ENCODE data around the gene NDUFB10. TPM values are rescaled to one million over a fixed set of nuclear protein-coding genes. Genes with fewer than 3 reads are reported as not detected.

NDUFB10 gene
- total RNA-seq, 1 donor from 2014 or later, result 126 TPM

DNA sequence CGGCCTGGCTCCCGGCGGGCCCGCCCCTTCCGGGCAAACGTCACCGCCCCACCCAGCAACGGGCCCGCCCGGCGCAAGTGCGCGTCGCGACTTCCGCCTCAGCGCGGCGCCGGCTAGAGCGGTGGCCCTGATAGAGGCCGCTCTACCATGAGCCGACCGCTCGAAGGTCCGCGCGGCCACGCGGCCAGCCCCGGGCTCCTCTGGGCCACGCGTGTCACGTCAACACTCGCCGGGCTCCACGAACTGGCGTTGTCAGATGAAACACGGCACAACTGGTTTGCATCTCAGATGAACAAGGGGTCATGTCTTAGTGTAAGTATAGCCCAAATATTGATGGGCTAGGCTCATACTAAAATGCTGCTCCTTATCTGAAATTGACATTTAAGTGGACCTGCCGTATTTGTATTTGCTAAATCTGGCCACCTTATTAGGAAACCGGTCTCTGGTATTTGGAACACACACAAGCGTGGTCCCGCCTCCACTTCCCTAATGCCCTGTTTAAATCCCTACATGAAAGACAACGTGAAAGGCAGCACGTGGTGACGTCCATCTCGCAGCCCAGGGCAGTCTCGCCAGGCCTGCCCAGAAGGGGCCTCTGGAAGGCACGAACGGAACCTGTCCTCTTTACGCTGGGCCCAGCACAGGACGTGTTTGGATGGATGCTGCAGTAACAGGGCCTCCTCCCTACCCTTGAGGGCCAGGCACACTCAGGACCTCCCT, 50.6 kb downstream of the NDUFB10 start, which contains the start of gene ZNF598:
Gene ZNF598 (minus strand): TSS at position 31 of the 720 bp plus-strand sequence.
- peak within 1 kb of the TSS; percentile 91 for H3K27ac Mint-ChIP-seq (ENCODE audit: unreplicated experiment)
- H3K27me3 Mint-ChIP-seq (ENCODE audit: unreplicated experiment), result no peaks in the 10 kb centered on the region
- no peaks in the 10 kb centered on the region for H3K9me3 Mint-ChIP-seq (ENCODE audit: unreplicated experiment)
- peak within 1 kb of the TSS; percentile 88 for H3K4me3 Mint-ChIP-seq (ENCODE audit: unreplicated experiment)
- H3K4me1 Mint-ChIP-seq (ENCODE audit: unreplicated experiment), result peaks cover 34% of the 10 kb centered on the region
- H3K36me3 Mint-ChIP-seq (ENCODE audit: unreplicated experiment), result no peaks in the 10 kb centered on the region
- DNase-seq (ENCODE audit: extremely low spot score, unreplicated experiment), result peak; percentile 92
- TF ChIP-seq, protein P1, sequence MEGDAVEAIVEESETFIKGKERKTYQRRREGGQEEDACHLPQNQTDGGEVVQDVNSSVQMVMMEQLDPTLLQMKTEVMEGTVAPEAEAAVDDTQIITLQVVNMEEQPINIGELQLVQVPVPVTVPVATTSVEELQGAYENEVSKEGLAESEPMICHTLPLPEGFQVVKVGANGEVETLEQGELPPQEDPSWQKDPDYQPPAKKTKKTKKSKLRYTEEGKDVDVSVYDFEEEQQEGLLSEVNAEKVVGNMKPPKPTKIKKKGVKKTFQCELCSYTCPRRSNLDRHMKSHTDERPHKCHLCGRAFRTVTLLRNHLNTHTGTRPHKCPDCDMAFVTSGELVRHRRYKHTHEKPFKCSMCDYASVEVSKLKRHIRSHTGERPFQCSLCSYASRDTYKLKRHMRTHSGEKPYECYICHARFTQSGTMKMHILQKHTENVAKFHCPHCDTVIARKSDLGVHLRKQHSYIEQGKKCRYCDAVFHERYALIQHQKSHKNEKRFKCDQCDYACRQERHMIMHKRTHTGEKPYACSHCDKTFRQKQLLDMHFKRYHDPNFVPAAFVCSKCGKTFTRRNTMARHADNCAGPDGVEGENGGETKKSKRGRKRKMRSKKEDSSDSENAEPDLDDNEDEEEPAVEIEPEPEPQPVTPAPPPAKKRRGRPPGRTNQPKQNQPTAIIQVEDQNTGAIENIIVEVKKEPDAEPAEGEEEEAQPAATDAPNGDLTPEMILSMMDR (IDR thresholded peaks at IDR 0.05), result peak; percentile 11

Other genes with a start within 250 kb of the NDUFB10 start
- 45.8 and 48.8 TPM in 2 replicates for gene NME3, start 188.0 kb upstream of the NDUFB10 start, total RNA-seq
- gene EME2, start 186.7 kb upstream of the NDUFB10 start, total RNA-seq, result 21.5 and 22.4 TPM in 2 replicates
- 70.9 and 73.9 TPM in 2 replicates for gene MRPS34, start 186.4 kb upstream of the NDUFB10 start, total RNA-seq
- 52.8 and 53.4 TPM in 2 replicates for gene SPSB3, start 177.0 kb upstream of the NDUFB10 start, total RNA-seq
- gene NUBP2, start 176.6 kb upstream of the NDUFB10 start, total RNA-seq, result 55.5 and 56.3 TPM in 2 replicates
- 0.34 and 0.43 TPM in 2 replicates for gene IGFALS, start 165.8 kb upstream of the NDUFB10 start, total RNA-seq
- 55.0 and 57.0 TPM in 2 replicates for gene HAGH, start 132.7 kb upstream of the NDUFB10 start, total RNA-seq
- 25.9 and 29.5 TPM in 2 replicates for gene FAHD1, start 132.3 kb upstream of the NDUFB10 start, total RNA-seq
- gene MEIOB, start 87.4 kb upstream of the NDUFB10 start, total RNA-seq, result 0.63 and 1.2 TPM in 2 replicates
- not detected in 2 replicates for gene HS3ST6, start 41.1 kb upstream of the NDUFB10 start, total RNA-seq
- gene MSRB1, start 16.3 kb upstream of the NDUFB10 start, total RNA-seq, result 17.1 and 21.0 TPM in 2 replicates
- gene RPL3L, start 4.8 kb upstream of the NDUFB10 start, total RNA-seq, result 1.2 TPM in 1 of 2 replicates, not detected in the other
- gene RPS2, start 5.3 kb downstream of the NDUFB10 start, total RNA-seq, result 2,261 and 2,286 TPM in 2 replicates
- 0.46 TPM in 1 of 2 replicates, not detected in the other for gene RNF151, start 7.3 kb downstream of the NDUFB10 start, total RNA-seq
- 29.9 and 32.0 TPM in 2 replicates for gene TBL3, start 12.5 kb downstream of the NDUFB10 start, total RNA-seq
- gene NOXO1, start 21.9 kb downstream of the NDUFB10 start, total RNA-seq, result 0.54 and 0.91 TPM in 2 replicates
- 21.2 and 24.7 TPM in 2 replicates for gene GFER, start 24.7 kb downstream of the NDUFB10 start, total RNA-seq
- gene SYNGR3, start 30.4 kb downstream of the NDUFB10 start, total RNA-seq, result 0.57 and 0.91 TPM in 2 replicates
- gene ZNF598, start 50.3 kb downstream of the NDUFB10 start, total RNA-seq, result 45.4 and 46.9 TPM in 2 replicates
- 4.1 and 4.4 TPM in 2 replicates for gene NPW, start 60.2 kb downstream of the NDUFB10 start, total RNA-seq
- gene NHERF2, start 67.4 kb downstream of the NDUFB10 start, total RNA-seq, result 143 and 146 TPM in 2 replicates
- gene NTHL1, start 88.3 kb downstream of the NDUFB10 start, total RNA-seq, result 22.2 and 24.3 TPM in 2 replicates
- gene TSC2, start 88.4 kb downstream of the NDUFB10 start, total RNA-seq, result 183 and 194 TPM in 2 replicates
- gene PKD1, start 176.4 kb downstream of the NDUFB10 start, total RNA-seq, result 169 and 188 TPM in 2 replicates
- gene RAB26, start 189.1 kb downstream of the NDUFB10 start, total RNA-seq, result 2.0 and 3.4 TPM in 2 replicates
- 78.1 and 84.9 TPM in 2 replicates for gene TRAF7, start 196.2 kb downstream of the NDUFB10 start, total RNA-seq
- 2.4 and 3.7 TPM in 2 replicates for gene CASKIN1, start 237.1 kb downstream of the NDUFB10 start, total RNA-seq
- gene MLST8, start 245.9 kb downstream of the NDUFB10 start, total RNA-seq, result 57.6 and 60.2 TPM in 2 replicates